ENCODE measurements around the gene ADRM1.

Gene ADRM1

DNA sequence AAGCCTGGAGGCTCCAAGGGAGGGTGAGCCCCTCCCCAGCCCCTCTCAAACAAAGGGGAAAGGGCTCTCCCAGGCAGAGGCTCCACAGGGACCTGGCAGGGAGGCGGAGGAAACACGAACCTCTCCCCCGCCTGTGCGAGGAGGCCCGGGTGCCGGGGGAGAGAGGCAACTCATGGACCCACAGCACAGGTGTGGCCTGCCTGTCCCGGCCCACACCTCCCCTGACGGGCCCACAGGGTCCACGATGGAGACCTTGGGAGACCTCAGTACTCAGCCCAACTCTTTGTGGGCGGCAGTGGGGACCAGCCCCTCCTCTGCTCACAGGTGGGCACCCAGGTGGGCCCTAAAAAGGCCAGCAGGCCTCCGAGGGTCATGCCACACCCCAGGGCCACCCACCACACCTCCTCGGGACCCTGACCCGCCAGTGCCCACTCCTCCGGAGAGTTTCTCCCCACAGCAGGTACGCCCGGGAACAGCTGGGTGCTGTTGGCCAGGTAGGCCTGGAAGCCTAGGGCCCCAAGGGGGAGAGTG, 52.1 kb downstream of the ADRM1 start:
- no peaks in the 10 kb centered on the region for H3K27me3 ChIP-seq (ENCODE audit: control insufficient read depth, insufficient read depth, low read length, poor library complexity, severe bottlenecking)
- no peak overlapping the region for H3K27ac ChIP-seq (ENCODE audit: insufficient read depth, low read depth, low read length, poor library complexity, severe bottlenecking)
- H3K9me3 ChIP-seq (ENCODE audit: control insufficient read depth, low read length), result no peaks in the 10 kb centered on the region
- no peak overlapping the region for H3K4me3 ChIP-seq (ENCODE audit: insufficient read depth, low read depth, low read length)
- H3K4me1 ChIP-seq (ENCODE audit: control insufficient read depth, insufficient read depth, low read length), result peaks cover 44% of the 10 kb centered on the region
- 64 to 65% methylated on average over 16 of the region's 16 CpGs for WGBS, 2 experiments
- H3K36me3 ChIP-seq (ENCODE audit: control insufficient read depth, insufficient read depth, low read length), result peaks cover 10% of the 10 kb centered on the region

DNA sequence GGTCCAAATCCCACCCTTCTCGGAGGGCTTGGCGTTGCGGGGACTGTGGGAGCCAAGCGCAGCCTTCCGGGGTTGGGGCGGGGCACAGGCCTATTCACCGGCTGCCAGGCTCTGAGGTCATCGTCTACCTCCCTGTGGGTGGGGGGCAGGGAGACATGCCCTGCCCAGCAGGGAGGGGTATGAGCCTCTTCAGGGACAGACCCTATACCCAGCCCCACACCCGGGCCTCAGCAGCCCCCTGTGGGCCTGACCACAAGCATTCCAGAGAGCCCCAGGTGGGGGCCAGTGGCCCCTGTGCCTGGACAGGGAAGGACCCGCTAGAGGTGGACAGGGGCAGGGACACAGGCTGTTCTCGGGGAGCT, 52.7 kb downstream of the ADRM1 start:
- 23 to 37% methylated on average over 11 of the region's 11 CpGs for WGBS, 2 experiments
- no peak overlapping the region for H3K4me3 ChIP-seq (ENCODE audit: insufficient read depth, low read depth, low read length)

DNA sequence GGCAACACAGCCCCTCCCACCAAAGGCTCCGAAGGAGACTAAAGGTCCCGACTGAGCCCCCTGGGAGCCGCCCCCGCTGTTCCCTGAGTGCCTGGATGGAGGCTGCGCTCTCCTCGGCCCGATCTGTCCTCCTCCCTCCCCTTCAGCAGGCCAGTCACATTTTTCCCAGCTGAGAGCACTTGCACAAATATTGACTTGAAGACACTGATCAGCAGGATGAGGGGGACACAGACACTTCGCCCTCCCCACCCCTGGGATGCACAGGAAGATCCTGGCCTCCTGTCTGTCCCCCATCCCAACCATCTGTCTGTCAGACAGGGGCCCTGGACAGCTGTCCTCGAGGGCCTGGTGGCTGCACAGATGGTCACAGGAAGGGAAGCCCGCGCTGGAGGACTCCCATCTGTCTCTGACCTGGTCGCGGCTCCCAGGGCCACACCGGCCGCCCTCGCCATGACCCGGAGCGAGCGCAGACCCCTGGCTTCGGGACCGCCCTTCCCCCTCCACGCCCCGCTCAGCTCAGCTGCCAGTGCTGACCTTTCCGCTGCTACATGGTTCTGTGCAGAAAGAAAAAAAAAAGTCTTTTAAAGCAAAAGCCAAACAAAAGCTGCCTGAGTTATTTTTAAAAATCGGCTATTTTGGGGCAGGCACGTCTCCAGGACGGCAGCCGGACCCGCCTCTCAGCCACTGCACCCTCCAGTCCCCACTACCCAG, 53.2 kb downstream of the ADRM1 start:
- peaks cover 48% of the 10 kb centered on the region for H3K4me1 ChIP-seq (ENCODE audit: control insufficient read depth, insufficient read depth, low read length)
- peaks cover 5% of the 10 kb centered on the region for H3K36me3 ChIP-seq (ENCODE audit: control insufficient read depth, insufficient read depth, low read length)

More for the DNA sequence above, 52.7 kb downstream of the ADRM1 start:
- peaks cover 44% of the 10 kb centered on the region for H3K4me1 ChIP-seq (ENCODE audit: control insufficient read depth, insufficient read depth, low read length)
- peaks cover 5% of the 10 kb centered on the region for H3K36me3 ChIP-seq (ENCODE audit: control insufficient read depth, insufficient read depth, low read length)
- no peak overlapping the region for H3K27ac ChIP-seq (ENCODE audit: insufficient read depth, low read depth, low read length, poor library complexity, severe bottlenecking)
- H3K27me3 ChIP-seq (ENCODE audit: control insufficient read depth, insufficient read depth, low read length, poor library complexity, severe bottlenecking), result no peaks in the 10 kb centered on the region
- no peaks in the 10 kb centered on the region for H3K9me3 ChIP-seq (ENCODE audit: control insufficient read depth, low read length)

DNA sequence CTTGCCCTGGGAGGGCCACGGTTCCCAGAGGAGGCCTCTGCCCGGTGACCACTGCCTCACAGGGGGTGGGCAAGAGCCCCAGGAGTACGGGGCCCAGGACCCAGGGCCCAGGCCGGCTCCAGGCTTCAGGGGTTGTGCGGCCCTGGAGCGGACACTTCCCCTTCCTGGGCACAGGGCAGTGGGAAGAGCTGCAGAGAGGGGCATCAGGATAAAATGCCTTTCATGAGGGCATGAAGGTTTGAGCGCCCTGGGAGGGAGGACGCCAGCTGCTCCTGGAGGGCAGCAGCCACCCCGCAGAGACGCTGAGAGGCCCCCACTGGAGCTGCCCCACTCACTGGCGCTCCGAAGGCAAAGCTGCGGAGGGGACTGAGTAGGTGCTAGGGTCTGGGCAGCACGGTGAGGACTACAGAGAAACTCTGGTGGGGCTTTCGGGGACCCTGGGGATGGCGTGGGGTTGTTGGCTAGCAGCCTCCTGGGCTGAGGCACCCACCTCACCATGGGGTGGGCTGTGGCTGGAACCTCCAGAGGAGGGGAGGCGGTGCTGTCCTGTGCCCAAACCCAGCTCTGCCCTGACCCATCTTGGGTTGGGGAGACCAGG, 53.9 kb downstream of the ADRM1 start:
- Histone ChIP-seq H3K27me3 (ENCODE audit: control insufficient read depth, insufficient read depth, low read length, poor library complexity, severe bottlenecking) (no peaks in the 10 kb centered on the region), H3K4me3 (ENCODE audit: insufficient read depth, low read depth, low read length) (no peak overlapping the region), H3K4me1 (ENCODE audit: control insufficient read depth, insufficient read depth, low read length) (peaks cover 55% of the 10 kb centered on the region), H3K27ac (ENCODE audit: insufficient read depth, low read depth, low read length, poor library complexity, severe bottlenecking) (no peak overlapping the region), H3K36me3 (ENCODE audit: control insufficient read depth, insufficient read depth, low read length) (peaks cover 5% of the 10 kb centered on the region), H3K9me3 (ENCODE audit: control insufficient read depth, low read length) (no peaks in the 10 kb centered on the region)
- 81 to 83% methylated on average over 17 of the region's 17 CpGs for WGBS, 2 experiments

More for the DNA sequence above, 53.2 kb downstream of the ADRM1 start:
- H3K4me3 ChIP-seq (ENCODE audit: insufficient read depth, low read depth, low read length), result no peak overlapping the region
- H3K9me3 ChIP-seq (ENCODE audit: control insufficient read depth, low read length), result no peaks in the 10 kb centered on the region
- WGBS, 2 experiments, result 57 to 65% methylated on average over 29 of the region's 29 CpGs
- H3K27ac ChIP-seq (ENCODE audit: insufficient read depth, low read depth, low read length, poor library complexity, severe bottlenecking), result no peak overlapping the region
- H3K27me3 ChIP-seq (ENCODE audit: control insufficient read depth, insufficient read depth, low read length, poor library complexity, severe bottlenecking), result no peaks in the 10 kb centered on the region

DNA sequence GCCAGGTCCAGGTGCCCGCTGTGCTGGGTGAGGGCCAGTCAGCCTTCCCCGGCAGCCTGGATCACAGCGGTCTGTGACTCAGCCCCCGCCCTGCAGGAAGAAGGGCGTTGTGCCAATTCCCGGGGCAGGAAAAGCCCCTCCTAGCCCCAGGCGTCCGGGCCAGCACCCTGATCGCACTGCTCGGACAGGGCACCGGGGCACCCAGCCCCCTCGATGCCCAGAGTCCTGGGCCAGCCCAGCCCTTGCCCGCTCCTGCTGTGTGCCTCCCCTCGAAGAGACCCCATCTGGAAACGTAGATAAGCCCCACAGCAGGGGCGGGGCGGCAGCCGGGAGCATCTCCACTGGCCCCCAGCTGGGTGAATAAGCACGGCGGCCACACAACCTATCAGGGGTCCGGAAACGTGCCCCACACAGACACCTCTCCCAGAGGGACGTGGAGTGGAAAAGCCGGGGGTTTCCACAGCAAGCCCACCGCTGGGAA, 54.4 kb downstream of the ADRM1 start:
- H3K4me3 ChIP-seq (ENCODE audit: insufficient read depth, low read depth, low read length), result no peak overlapping the region
- no peaks in the 10 kb centered on the region for H3K27me3 ChIP-seq (ENCODE audit: control insufficient read depth, insufficient read depth, low read length, poor library complexity, severe bottlenecking)
- H3K27ac ChIP-seq (ENCODE audit: insufficient read depth, low read depth, low read length, poor library complexity, severe bottlenecking), result no peak overlapping the region
- H3K36me3 ChIP-seq (ENCODE audit: control insufficient read depth, insufficient read depth, low read length), result peaks cover 5% of the 10 kb centered on the region
- H3K9me3 ChIP-seq (ENCODE audit: control insufficient read depth, low read length), result no peaks in the 10 kb centered on the region
- peaks cover 60% of the 10 kb centered on the region for H3K4me1 ChIP-seq (ENCODE audit: control insufficient read depth, insufficient read depth, low read length)
- WGBS, 2 experiments, result 89% methylated on average over 25 of the region's 25 CpGs

DNA sequence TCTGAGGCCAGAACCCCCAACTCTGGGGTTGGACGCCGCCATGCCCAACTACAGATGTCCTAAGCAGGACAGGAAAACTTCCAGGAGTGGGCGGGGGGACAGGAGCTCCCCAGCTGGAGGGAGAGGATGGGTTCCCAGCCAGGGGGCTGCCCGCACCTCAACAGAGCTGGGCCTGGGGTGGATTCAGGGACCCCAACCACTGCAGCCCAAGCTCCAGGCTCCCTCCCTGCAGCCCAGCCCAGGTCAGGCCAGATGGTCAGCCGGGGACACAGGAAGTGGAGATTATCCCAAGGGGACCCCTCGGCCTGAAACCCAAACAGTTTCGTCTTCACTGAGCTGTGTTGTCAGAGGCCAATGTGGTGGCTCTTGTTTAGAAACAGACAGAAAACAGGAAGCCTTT, 54.9 kb downstream of the ADRM1 start:
- Histone ChIP-seq H3K27ac (ENCODE audit: insufficient read depth, low read depth, low read length, poor library complexity, severe bottlenecking) (no peak overlapping the region), H3K36me3 (ENCODE audit: control insufficient read depth, insufficient read depth, low read length) (peaks cover 3% of the 10 kb centered on the region), H3K27me3 (ENCODE audit: control insufficient read depth, insufficient read depth, low read length, poor library complexity, severe bottlenecking) (no peaks in the 10 kb centered on the region), H3K4me1 (ENCODE audit: control insufficient read depth, insufficient read depth, low read length) (peaks cover 65% of the 10 kb centered on the region), H3K9me3 (ENCODE audit: control insufficient read depth, low read length) (no peaks in the 10 kb centered on the region), H3K4me3 (ENCODE audit: insufficient read depth, low read depth, low read length) (no peak overlapping the region)
- 88% methylated on average over 7 of the region's 7 CpGs for WGBS, 2 experiments
